ENCODE measurements around the gene GALNT9.

GRCh38 chr12:132222808-132223173, 106.6 kb downstream of the GALNT9 start:
- TF ChIP-seq ZNF384 (IDR thresholded peaks at IDR 0.05) = no peak
- TF ChIP-seq NFRKB (IDR thresholded peaks at IDR 0.05) = no peak
- no peak for TF ChIP-seq HDGF (IDR thresholded peaks at IDR 0.05; ENCODE audit: borderline replicate concordance)

Data from HEK293T (cell line).